Neural crest cell (in vitro differentiated cells): ENCODE results near the gene ARAF. TPM values are rescaled to one million over a fixed set of nuclear protein-coding genes. Genes with fewer than 3 reads are reported as not detected.

Experiments
- DNase-seq: peaks from one replicate; pipeline ENCODE4 v3.0.0; 2021; ENCODE audit warnings: low read depth, mixed read lengths, low spot score
- H3K27ac Mint-ChIP-seq: one replicate; pipeline ENCODE4 v1.8.0; 2021; ENCODE audit warnings: mild to moderate bottlenecking, mixed read lengths; ENCODE audit not compliant: unreplicated experiment
- H3K27me3 Mint-ChIP-seq: 2 replicates; pipeline ENCODE4 v1.8.0; 2021; ENCODE audit warnings: low read depth, mild to moderate bottlenecking, mixed read lengths
- H3K36me3 Mint-ChIP-seq: 2 replicates; pipeline ENCODE4 v1.8.0; 2021; ENCODE audit warnings: low read depth, mild to moderate bottlenecking, mixed read lengths
- H3K4me1 Mint-ChIP-seq: 2 replicates; pipeline ENCODE4 v1.8.0; 2021; ENCODE audit warnings: mixed read lengths
- H3K4me3 Mint-ChIP-seq: one replicate; pipeline ENCODE4 v1.8.0; 2021; ENCODE audit warnings: mild to moderate bottlenecking, mixed read lengths
- H3K9me3 Mint-ChIP-seq: 2 replicates; pipeline ENCODE4 v1.8.0; 2021; ENCODE audit warnings: mixed read lengths
- total RNA-seq: library from RNA; stranded (reverse); gene quantifications from 2 replicates; pipeline ENCODE4 v1.2.1, GENCODE V29; 2021
- TF ChIP-seq, protein P1 (sequence below): fragments of 200-600 bp; sonication (generic); conservative IDR thresholded peaks from 2 replicates; pipeline ENCODE4 v1.5.0; 2021; ENCODE audit warnings: antibody characterized with exemption, mild to moderate bottlenecking

Gene ARAF
- total RNA-seq, 1 donor from 2014 or later, result 55.7 TPM

- TF ChIP-seq, protein P1, sequence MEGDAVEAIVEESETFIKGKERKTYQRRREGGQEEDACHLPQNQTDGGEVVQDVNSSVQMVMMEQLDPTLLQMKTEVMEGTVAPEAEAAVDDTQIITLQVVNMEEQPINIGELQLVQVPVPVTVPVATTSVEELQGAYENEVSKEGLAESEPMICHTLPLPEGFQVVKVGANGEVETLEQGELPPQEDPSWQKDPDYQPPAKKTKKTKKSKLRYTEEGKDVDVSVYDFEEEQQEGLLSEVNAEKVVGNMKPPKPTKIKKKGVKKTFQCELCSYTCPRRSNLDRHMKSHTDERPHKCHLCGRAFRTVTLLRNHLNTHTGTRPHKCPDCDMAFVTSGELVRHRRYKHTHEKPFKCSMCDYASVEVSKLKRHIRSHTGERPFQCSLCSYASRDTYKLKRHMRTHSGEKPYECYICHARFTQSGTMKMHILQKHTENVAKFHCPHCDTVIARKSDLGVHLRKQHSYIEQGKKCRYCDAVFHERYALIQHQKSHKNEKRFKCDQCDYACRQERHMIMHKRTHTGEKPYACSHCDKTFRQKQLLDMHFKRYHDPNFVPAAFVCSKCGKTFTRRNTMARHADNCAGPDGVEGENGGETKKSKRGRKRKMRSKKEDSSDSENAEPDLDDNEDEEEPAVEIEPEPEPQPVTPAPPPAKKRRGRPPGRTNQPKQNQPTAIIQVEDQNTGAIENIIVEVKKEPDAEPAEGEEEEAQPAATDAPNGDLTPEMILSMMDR, result peak; percentile 65
- Mint-ChIP-seq H3K36me3 (no peaks in the 10 kb centered on the region), H3K27me3 (no peaks in the 10 kb centered on the region), H3K4me3 (peak overlapping the region; percentile 8), H3K4me1 (peaks cover 6% of the 10 kb centered on the region), H3K27ac (peak overlapping the region; percentile 48), H3K9me3 (peaks cover 3% of the 10 kb centered on the region)
- peak; percentile 33 for DNase-seq
Observed at GRCh38 chrX:47540754-47541538, 20.1 kb upstream of the ARAF start.

DNA sequence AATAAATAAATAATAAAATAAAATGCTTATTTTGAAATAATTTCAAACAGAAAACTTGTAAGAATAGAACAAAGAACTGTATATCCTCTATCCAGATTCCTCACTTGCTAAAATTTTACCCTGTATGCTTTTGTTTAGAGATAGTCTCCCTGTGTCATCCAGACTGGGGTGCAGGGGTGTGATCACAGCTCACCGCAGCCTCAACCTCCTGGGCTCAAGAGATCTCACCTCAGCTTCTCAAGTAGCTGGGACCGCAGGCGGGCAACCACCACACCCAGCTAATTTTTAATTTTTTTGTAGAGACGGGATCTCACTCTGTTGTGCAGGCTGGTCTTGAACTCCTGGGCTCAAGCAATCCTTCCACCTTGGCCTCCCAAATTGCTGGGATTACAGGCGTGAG is 17.5 kb upstream of the ARAF start:
- Mint-ChIP-seq H3K4me3 (no peak overlapping the region), H3K27ac (no peak overlapping the region), H3K4me1 (peaks cover 6% of the 10 kb centered on the region), H3K36me3 (no peaks in the 10 kb centered on the region), H3K27me3 (no peaks in the 10 kb centered on the region), H3K9me3 (no peaks in the 10 kb centered on the region)
- TF ChIP-seq, protein P1, result no peak
- DNase-seq, result no peak

- Mint-ChIP-seq H3K9me3 (peaks cover 3% of the 10 kb centered on the region), H3K27ac (peak overlapping the region; percentile 94), H3K4me3 (peak overlapping the region; percentile 89)
Observed at GRCh38 chrX:47556045-47556623, 4.9 kb upstream of the ARAF start.

DNA sequence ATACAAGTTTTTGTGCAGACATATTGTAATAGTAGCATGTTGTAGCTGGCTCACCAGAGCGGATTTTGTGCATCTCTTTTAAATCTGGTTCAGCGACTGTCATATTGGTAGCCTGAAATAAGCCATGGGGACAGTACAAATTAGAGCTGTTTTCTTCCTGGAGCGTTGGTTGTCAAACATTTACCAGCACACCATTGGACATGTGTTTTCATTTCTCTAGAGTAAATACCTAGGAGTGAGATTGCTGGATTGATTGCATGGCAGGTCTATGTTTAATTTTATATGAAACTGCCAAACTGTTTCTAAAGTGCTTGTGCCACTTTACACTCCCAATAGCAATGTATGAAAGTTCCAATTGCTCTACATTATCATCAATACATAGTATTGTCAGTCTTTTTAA is 2.6 kb upstream of the ARAF start:
- Mint-ChIP-seq H3K4me3 (peak overlapping the region; percentile 27), H3K9me3 (peaks cover 3% of the 10 kb centered on the region), H3K27me3 (no peaks in the 10 kb centered on the region), H3K4me1 (peaks cover 30% of the 10 kb centered on the region), H3K27ac (no peak overlapping the region), H3K36me3 (peaks cover 2% of the 10 kb centered on the region)
- no peak for DNase-seq
- TF ChIP-seq, protein P1, result no peak

More at GRCh38 chrX:47556045-47556623, 4.9 kb upstream of the ARAF start:
- Mint-ChIP-seq H3K36me3 (no peaks in the 10 kb centered on the region), H3K27me3 (no peaks in the 10 kb centered on the region), H3K4me1 (peaks cover 24% of the 10 kb centered on the region)
- DNase-seq, result peak; percentile 61
- TF ChIP-seq, protein P1, result no peak

DNA sequence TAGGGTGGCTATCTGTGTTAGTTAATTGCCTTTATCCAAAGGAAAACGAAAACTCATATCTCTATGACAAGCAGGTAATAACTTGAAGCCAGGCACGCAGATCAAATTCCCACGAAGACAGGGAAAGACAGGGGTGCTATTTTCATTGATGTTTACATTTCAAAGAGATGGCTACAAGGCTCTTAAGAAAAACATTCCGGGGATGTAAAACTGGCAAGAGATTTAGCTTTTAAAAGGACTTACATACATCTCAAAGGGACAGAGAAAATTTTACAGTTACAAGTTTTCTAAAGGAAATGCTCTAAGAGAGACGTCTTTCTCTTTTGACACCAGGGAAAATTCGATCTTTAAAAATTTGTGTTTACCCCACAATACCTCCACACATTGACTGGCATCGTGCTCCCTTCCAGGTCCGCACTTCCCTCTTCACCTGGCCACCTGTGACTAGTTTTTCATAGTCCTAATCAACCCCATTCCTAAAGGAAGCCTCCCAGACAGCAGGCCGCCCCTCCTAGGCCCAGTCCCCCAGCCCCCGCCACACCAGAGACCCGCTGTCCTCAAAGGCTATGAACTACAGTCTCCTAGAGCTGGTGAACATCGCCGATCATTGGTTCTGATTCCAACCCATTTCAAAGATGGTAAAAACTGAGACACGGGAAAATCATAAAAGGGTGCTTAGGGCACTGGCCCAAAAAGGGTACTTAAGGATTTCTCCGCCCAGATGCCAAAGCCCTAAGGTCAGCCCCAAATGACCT is 649 bp upstream of the ARAF start:
- peaks cover 3% of the 10 kb centered on the region for H3K36me3 Mint-ChIP-seq
- H3K9me3 Mint-ChIP-seq, result peaks cover 3% of the 10 kb centered on the region
- peak overlapping the region; percentile 88 for H3K4me3 Mint-ChIP-seq
- no peaks in the 10 kb centered on the region for H3K27me3 Mint-ChIP-seq
- peaks cover 32% of the 10 kb centered on the region for H3K4me1 Mint-ChIP-seq
- TF ChIP-seq, protein P1, result no peak
- no peak for DNase-seq
- H3K27ac Mint-ChIP-seq, result peak overlapping the region; percentile 22
